H9 (cell line): ENCODE data around the gene ITGB3. TPM values are rescaled to one million over a fixed set of nuclear protein-coding genes. Genes with fewer than 3 reads are reported as not detected.

Source experiments
- DNase-seq: peaks from one replicate; pipeline ENCODE4 v3.0.0-alpha.2; 2017
- H2AFZ ChIP-seq: one replicate; pipeline ENCODE4 v1.6.1; 2013; ENCODE audit warnings: mild to moderate bottlenecking, low read length, control low read depth, moderate library complexity
- H2AK5ac ChIP-seq: 2 replicates; pipeline ENCODE4 v1.6.1; 2013; ENCODE audit warnings: low read length, control low read depth, mixed read lengths; ENCODE audit not compliant: insufficient read length
- H2BK120ac ChIP-seq: one replicate; pipeline ENCODE4 v1.6.1; 2013; ENCODE audit warnings: low read depth, mild to moderate bottlenecking, low read length, control low read depth, inconsistent platforms; ENCODE audit not compliant: poor library complexity, severe bottlenecking
- H2BK12ac ChIP-seq: 2 replicates; pipeline ENCODE4 v1.6.1; 2013; ENCODE audit warnings: low read length, control low read depth, mixed read lengths, low read depth; ENCODE audit not compliant: insufficient read length
- H2BK15ac ChIP-seq: 2 replicates; pipeline ENCODE4 v1.6.1; 2013; ENCODE audit warnings: low read depth, low read length, control low read depth
- H2BK20ac ChIP-seq: one replicate; pipeline ENCODE4 v1.6.1; 2013; ENCODE audit warnings: low read depth, mild to moderate bottlenecking, low read length, control low read depth, inconsistent platforms; ENCODE audit not compliant: poor library complexity, severe bottlenecking
- H2BK5ac ChIP-seq: 2 replicates; pipeline ENCODE4 v1.6.1; 2013; ENCODE audit warnings: low read length, control low read depth, mixed read lengths; ENCODE audit not compliant: insufficient read length
- H3K14ac ChIP-seq: 2 replicates; pipeline ENCODE4 v1.6.1; 2013; ENCODE audit warnings: low read length, control low read depth; ENCODE audit not compliant: insufficient read depth
- H3K18ac ChIP-seq: 2 replicates; pipeline ENCODE4 v1.6.1; 2013; ENCODE audit warnings: low read depth, mild to moderate bottlenecking, mixed read lengths, low read length, control low read depth; ENCODE audit not compliant: insufficient read length
- H3K23ac ChIP-seq: 2 replicates; pipeline ENCODE4 v1.6.1; 2013; ENCODE audit warnings: low read length, control low read depth, mixed read lengths, low read depth; ENCODE audit not compliant: insufficient read length
- H3K23me2 ChIP-seq: 2 replicates; pipeline ENCODE4 v1.6.1; 2013; ENCODE audit warnings: low read depth, mild to moderate bottlenecking, mixed read lengths, low read length, control low read depth; ENCODE audit not compliant: insufficient read length, poor library complexity, severe bottlenecking
- H3K27ac ChIP-seq: 2 replicates; pipeline ENCODE4 v1.5.1; 2013; ENCODE audit warnings: low read length, control low read depth, mixed read lengths, low read depth; ENCODE audit not compliant: insufficient read length
- H3K27me3 ChIP-seq: 2 replicates; pipeline ENCODE4 v1.6.1; 2013; ENCODE audit warnings: low read length, control low read depth, inconsistent platforms; ENCODE audit not compliant: insufficient read depth
- H3K4ac ChIP-seq: 2 replicates; pipeline ENCODE4 v1.6.1; 2013; ENCODE audit warnings: low read depth, mild to moderate bottlenecking, control low read depth, inconsistent platforms, low read length, moderate library complexity
- H3K4me1 ChIP-seq: 2 replicates; pipeline ENCODE4 v1.6.1; 2013; ENCODE audit warnings: low read length, control low read depth, inconsistent platforms; ENCODE audit not compliant: insufficient read depth
- H3K4me2 ChIP-seq: 2 replicates; pipeline ENCODE4 v1.6.1; 2013; ENCODE audit warnings: low read length, control low read depth, mixed read lengths; ENCODE audit not compliant: insufficient read length, insufficient read depth
- H3K56ac ChIP-seq: 2 replicates; pipeline ENCODE4 v1.6.1; 2013; ENCODE audit warnings: low read depth, mild to moderate bottlenecking, mixed read lengths, low read length, control low read depth; ENCODE audit not compliant: insufficient read length
- H3K79me1 ChIP-seq: 2 replicates; pipeline ENCODE4 v1.6.1; 2013; ENCODE audit warnings: low read depth, mild to moderate bottlenecking, moderate library complexity, low read length, control low read depth, inconsistent platforms; ENCODE audit not compliant: insufficient read depth, poor library complexity, severe bottlenecking
- H3K79me2 ChIP-seq: 2 replicates; pipeline ENCODE4 v1.6.1; 2013; ENCODE audit warnings: low read length, control low read depth, inconsistent platforms; ENCODE audit not compliant: insufficient read depth
- H3K9ac ChIP-seq: 2 replicates; pipeline ENCODE4 v1.6.1; 2013; ENCODE audit warnings: low read length, control low read depth, mixed read lengths; ENCODE audit not compliant: insufficient read length; ENCODE audit errors: extremely low read depth
- H3K9me3 ChIP-seq: one replicate; pipeline ENCODE4 v1.6.1; 2013; ENCODE audit warnings: low read depth, low read length, inconsistent platforms; ENCODE audit not compliant: control insufficient read depth
- H3T11ph ChIP-seq: one replicate; pipeline ENCODE4 v1.6.1; 2013; ENCODE audit warnings: mild to moderate bottlenecking, low read length, control low read depth, inconsistent platforms
- H4K20me1 ChIP-seq: one replicate; pipeline ENCODE4 v1.6.1; 2013; ENCODE audit not compliant: control insufficient read depth, insufficient read length, insufficient read depth
- H4K5ac ChIP-seq: 2 replicates; pipeline ENCODE4 v1.6.1; 2013; ENCODE audit warnings: low read depth, mild to moderate bottlenecking, mixed read lengths, low read length, control low read depth; ENCODE audit not compliant: insufficient read length
- H4K8ac ChIP-seq: replicated peaks from 2 replicates; pipeline ENCODE4 v1.6.1; 2013; ENCODE audit warnings: low read length, control low read depth, mixed read lengths, low read depth; ENCODE audit not compliant: insufficient read length
- H4K91ac ChIP-seq: 2 replicates; pipeline ENCODE4 v1.6.1; 2013; ENCODE audit warnings: low read depth, mild to moderate bottlenecking, moderate library complexity, mixed read lengths, low read length, control low read depth; ENCODE audit not compliant: insufficient read length
- H3K27ac Mint-ChIP-seq, 3 experiments: 2 replicates in 2 of 3; 3 replicates in 1 of 3; pipeline ENCODE4 v1.8.0; 2020 to 2021; ENCODE audit warnings: mixed read lengths in 3 of 3, mild to moderate bottlenecking in 1 of 3, moderate library complexity in 1 of 3
- H3K27me3 Mint-ChIP-seq: 2 replicates; pipeline ENCODE4 v1.8.0; 2021; ENCODE audit warnings: low read depth, mild to moderate bottlenecking, moderate library complexity, mixed read lengths
- H3K36me3 Mint-ChIP-seq, 3 experiments: 2 replicates in 2 of 3; 3 replicates in 1 of 3; pipeline ENCODE4 v1.8.0; 2020 to 2021; ENCODE audit warnings: low read depth in 3 of 3, mixed read lengths in 3 of 3; ENCODE audit not compliant: insufficient read depth in 1 of 3
- H3K4me1 Mint-ChIP-seq, 2 experiments: 2 replicates each; pipeline ENCODE4 v1.8.0; 2020; ENCODE audit warnings: mixed read lengths in 2 of 2
- H3K4me3 Mint-ChIP-seq, 2 experiments: 2 replicates in 1 of 2; 3 replicates in 1 of 2; pipeline ENCODE4 v1.8.0; 2020 to 2021; ENCODE audit warnings: mild to moderate bottlenecking in 2 of 2, mixed read lengths in 2 of 2, moderate library complexity in 1 of 2
- H3K9me3 Mint-ChIP-seq, 2 experiments: 2 replicates in 1 of 2; 3 replicates in 1 of 2; pipeline ENCODE4 v1.8.0; 2020; ENCODE audit warnings: mild to moderate bottlenecking in 2 of 2, mixed read lengths in 2 of 2, moderate library complexity in 1 of 2
- WGBS: extraction: QIAGEN DNeasy Blood & Tissue Kit; methylation state at CpG from one replicate; pipeline ENCODE4 v1.1.7; 2013; ENCODE audit warnings: missing lambda C conversion rate, low lambda C conversion rate, mixed read lengths; ENCODE audit not compliant: insufficient read length; ENCODE audit errors: extremely low coverage; 5-methylcytosine and 5-hydroxymethylcytosine counted together
- total RNA-seq: library from RNA; stranded (reverse); gene quantifications from 2 replicates; pipeline ENCODE4 v1.2.1, GENCODE V29; 2021
- TF ChIP-seq, protein P1 (sequence below): fragments of 200-600 bp; sonication (generic); conservative IDR thresholded peaks from 3 replicates; pipeline ENCODE4 v1.8.0; 2021; ENCODE audit warnings: antibody characterized with exemption, mild to moderate bottlenecking

The ITGB3 gene
- total RNA-seq, 1 experiment from 2014 or later = not detected

DNA sequence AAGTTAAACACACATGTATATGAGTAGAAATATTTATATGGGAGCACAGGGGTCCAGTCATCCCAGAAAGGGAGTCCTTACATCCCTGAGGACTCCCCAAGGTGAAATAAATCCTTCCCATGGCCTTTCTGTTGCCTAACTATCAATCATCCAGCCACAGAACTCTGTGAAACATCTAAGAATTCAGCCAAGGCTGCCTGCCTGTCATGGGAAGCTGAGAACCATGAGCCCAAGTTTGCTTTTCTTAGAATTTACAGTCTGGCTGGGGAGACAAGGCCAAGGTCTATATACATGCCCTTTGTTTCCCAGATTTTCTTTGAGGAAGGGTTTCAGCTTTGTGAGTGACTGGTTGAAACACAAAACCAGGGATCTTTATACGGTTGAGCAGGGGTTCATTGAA lies 28.7 kb upstream of the ITGB3 start:
- H2AFZ ChIP-seq = no peak overlapping the region
- no peak overlapping the region for H3K4me3 Mint-ChIP-seq
- H3K27ac ChIP-seq = no peak overlapping the region

More for the DNA sequence above, 28.7 kb upstream of the ITGB3 start:
- no peak for DNase-seq
- Histone ChIP-seq H4K8ac (no peak overlapping the region), H3K56ac (no peak overlapping the region), H2BK15ac (no peak overlapping the region), H2BK120ac (no peak overlapping the region), H3K79me2 (no peaks in the 10 kb centered on the region), H4K5ac (no peak overlapping the region), H2BK12ac (no peak overlapping the region), H3K9ac (no peak overlapping the region), H2AK5ac (no peak overlapping the region), H3K79me1 (no peaks in the 10 kb centered on the region), H3K9me3 (no peaks in the 10 kb centered on the region), H3K23me2 (no peaks in the 10 kb centered on the region), H3K4ac (no peak overlapping the region), H3K18ac (no peak overlapping the region), H4K20me1 (no peaks in the 10 kb centered on the region), H3T11ph (no peak overlapping the region), H3K14ac (no peak overlapping the region), H4K91ac (no peak overlapping the region), H2BK5ac (no peak overlapping the region), H3K23ac (no peak overlapping the region), H3K27me3 (no peaks in the 10 kb centered on the region), H3K4me1 (peaks cover 5% of the 10 kb centered on the region; the same call in 1 of the 2 replicates), H2BK20ac (no peak overlapping the region), H3K4me2 (no peak overlapping the region)
- H3K4me1 Mint-ChIP-seq = peaks cover 21 to 25% of the 10 kb centered on the region in 2 experiments
- no CpG with 5 or more reads among the region's 1 CpG for WGBS
- H3K27ac Mint-ChIP-seq = no peak overlapping the region
- H3K36me3 Mint-ChIP-seq = peaks cover 0 to 13% (median 9%) of the 10 kb centered on the region in 3 experiments; a peak in 4 of 7 replicates
- TF ChIP-seq, protein P1, sequence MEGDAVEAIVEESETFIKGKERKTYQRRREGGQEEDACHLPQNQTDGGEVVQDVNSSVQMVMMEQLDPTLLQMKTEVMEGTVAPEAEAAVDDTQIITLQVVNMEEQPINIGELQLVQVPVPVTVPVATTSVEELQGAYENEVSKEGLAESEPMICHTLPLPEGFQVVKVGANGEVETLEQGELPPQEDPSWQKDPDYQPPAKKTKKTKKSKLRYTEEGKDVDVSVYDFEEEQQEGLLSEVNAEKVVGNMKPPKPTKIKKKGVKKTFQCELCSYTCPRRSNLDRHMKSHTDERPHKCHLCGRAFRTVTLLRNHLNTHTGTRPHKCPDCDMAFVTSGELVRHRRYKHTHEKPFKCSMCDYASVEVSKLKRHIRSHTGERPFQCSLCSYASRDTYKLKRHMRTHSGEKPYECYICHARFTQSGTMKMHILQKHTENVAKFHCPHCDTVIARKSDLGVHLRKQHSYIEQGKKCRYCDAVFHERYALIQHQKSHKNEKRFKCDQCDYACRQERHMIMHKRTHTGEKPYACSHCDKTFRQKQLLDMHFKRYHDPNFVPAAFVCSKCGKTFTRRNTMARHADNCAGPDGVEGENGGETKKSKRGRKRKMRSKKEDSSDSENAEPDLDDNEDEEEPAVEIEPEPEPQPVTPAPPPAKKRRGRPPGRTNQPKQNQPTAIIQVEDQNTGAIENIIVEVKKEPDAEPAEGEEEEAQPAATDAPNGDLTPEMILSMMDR = no peak
- peaks cover 30% of the 10 kb centered on the region for H3K27me3 Mint-ChIP-seq
- H3K9me3 Mint-ChIP-seq = peaks cover 13 to 22% of the 10 kb centered on the region in 2 experiments
